ENCODE results near the gene RBM26. TPM values are rescaled to one million over a fixed set of nuclear protein-coding genes. Genes with fewer than 3 reads are reported as not detected.

Gene RBM26
- total RNA-seq, 4 donors from 2014 or later, result 13.9 to 52.7 (median 45.1) TPM

DNA sequence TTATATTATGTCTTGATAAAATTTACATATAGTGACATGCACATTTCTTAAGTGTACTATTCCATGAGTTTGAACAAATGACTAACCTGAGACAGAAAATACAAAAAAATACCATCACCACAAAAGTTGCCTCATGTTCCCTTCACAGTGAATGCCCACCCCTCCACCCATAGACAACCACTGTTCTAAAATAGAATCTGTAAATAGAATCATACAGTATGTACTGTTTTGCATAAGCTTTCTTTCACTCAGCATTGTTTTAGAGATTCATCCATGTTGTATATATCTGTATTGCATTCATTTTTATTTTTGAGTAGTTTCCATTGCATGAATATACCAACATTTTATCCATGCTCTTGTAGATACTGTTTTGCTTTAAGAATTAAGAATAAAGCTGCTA, 23.3 kb upstream of the RBM26 start:
- H3K27me3 ChIP-seq, result no peaks in the 10 kb centered on the region
- H3K4me3 ChIP-seq, result no peak overlapping the region
- no peaks in the 10 kb centered on the region for H3K4me1 ChIP-seq
- intact Hi-C loops (cut with DNase I; ENCODE audit: low total_unique reads), result no loop called here
- H3K36me3 ChIP-seq, result no peaks in the 10 kb centered on the region
- no peak overlapping the region for H3K27ac ChIP-seq
- in situ Hi-C loops (cut with MboI; ENCODE audit: low pct_ligation_motif_present in 1 of 4, low pct_unique_long_range_greater_than_20kb in 1 of 4, low sequenced_read_pairs in 3 of 4), result loop anchor here (5.0 to 10.0 kb wide), 2 partner anchors 105 to 108 kb away; no protein-coding TSS in a partner anchor
- TF ChIP-seq EP300 (IDR thresholded peaks at IDR 0.05; ENCODE audit: low read depth) (no peak), POLR2AphosphoS5 (IDR thresholded peaks at IDR 0.05) (no peak), POLR2A (IDR thresholded peaks at IDR 0.05) (no peak)
- TF ChIP-seq, protein P1, sequence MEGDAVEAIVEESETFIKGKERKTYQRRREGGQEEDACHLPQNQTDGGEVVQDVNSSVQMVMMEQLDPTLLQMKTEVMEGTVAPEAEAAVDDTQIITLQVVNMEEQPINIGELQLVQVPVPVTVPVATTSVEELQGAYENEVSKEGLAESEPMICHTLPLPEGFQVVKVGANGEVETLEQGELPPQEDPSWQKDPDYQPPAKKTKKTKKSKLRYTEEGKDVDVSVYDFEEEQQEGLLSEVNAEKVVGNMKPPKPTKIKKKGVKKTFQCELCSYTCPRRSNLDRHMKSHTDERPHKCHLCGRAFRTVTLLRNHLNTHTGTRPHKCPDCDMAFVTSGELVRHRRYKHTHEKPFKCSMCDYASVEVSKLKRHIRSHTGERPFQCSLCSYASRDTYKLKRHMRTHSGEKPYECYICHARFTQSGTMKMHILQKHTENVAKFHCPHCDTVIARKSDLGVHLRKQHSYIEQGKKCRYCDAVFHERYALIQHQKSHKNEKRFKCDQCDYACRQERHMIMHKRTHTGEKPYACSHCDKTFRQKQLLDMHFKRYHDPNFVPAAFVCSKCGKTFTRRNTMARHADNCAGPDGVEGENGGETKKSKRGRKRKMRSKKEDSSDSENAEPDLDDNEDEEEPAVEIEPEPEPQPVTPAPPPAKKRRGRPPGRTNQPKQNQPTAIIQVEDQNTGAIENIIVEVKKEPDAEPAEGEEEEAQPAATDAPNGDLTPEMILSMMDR (IDR thresholded peaks at IDR 0.05), result no peak
- no peaks in the 10 kb centered on the region for H3K9me3 ChIP-seq
- DNase-seq, result no peak

DNA sequence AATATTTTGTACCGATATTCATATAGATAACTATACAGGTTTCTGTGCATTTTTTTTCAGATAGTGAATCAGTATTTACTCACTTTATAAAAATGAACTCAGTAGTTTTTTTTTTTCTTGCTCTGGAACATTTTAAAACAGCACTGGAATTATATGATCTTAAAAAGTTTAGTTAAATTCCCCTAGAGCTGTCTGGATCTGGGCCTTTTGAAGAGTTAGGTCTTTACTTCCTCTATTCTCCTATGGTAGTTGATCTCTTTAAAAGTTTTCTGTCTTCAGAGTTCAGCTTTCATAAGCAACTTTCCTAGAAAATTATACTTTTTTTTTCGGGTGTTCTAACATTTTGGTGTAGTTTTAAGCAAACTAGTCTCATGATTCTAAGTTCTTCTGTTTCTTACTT, 21.8 kb upstream of the RBM26 start:
- TF ChIP-seq POLR2AphosphoS5 (IDR thresholded peaks at IDR 0.05) (no peak), EP300 (IDR thresholded peaks at IDR 0.05; ENCODE audit: low read depth) (no peak), POLR2A (IDR thresholded peaks at IDR 0.05) (no peak)
- TF ChIP-seq, protein P1 (IDR thresholded peaks at IDR 0.05), result no peak
- WGBS, 2 donors (ENCODE audit: low coverage in 1 of 2), result 65 to 89% methylated on average over 2 of the region's 2 CpGs
- no peak for DNase-seq
- no peaks in the 10 kb centered on the region for H3K36me3 ChIP-seq
- in situ Hi-C loops (cut with MboI; ENCODE audit: low pct_ligation_motif_present in 1 of 4, low pct_unique_long_range_greater_than_20kb in 1 of 4, low sequenced_read_pairs in 3 of 4) (loop anchor here (5.0 to 10.0 kb wide), 2 partner anchors 107 to 109 kb away; no protein-coding TSS in a partner anchor), intact Hi-C loops (cut with DNase I; ENCODE audit: low total_unique reads) (no loop called here)
- no peak overlapping the region for H3K27ac ChIP-seq
- H3K27me3 ChIP-seq, result no peaks in the 10 kb centered on the region
- H3K4me1 ChIP-seq, result peaks cover 0 to 3% (median 0%) of the 10 kb centered on the region in 4 donors
- no peaks in the 10 kb centered on the region for H3K9me3 ChIP-seq
- no peak overlapping the region for H3K4me3 ChIP-seq

DNA sequence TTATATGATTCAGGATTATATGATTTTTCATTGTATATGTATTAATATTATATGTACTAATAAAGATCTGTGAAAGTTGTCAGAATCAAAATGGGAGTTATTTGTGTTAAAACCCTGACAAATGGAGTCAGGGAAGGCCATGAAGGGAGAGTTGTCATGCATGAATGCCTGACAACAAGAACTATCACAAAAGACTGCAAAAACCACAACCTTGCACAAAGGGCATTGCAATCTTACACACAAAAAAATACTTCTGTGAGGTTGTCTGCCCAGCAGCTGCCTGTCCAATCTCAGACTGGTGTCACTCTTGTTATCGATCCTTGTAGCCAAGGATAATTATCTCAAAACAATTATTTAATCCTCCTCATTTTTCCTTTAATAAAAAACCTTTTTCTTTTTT, 21.2 kb upstream of the RBM26 start:
- H3K27me3 ChIP-seq, result no peaks in the 10 kb centered on the region
- no peak for DNase-seq
- in situ Hi-C loops (cut with MboI; ENCODE audit: low pct_ligation_motif_present in 1 of 4, low pct_unique_long_range_greater_than_20kb in 1 of 4, low sequenced_read_pairs in 3 of 4) (loop anchor here (5.0 to 10.0 kb wide), 2 partner anchors 108 to 110 kb away; no protein-coding TSS in a partner anchor), intact Hi-C loops (cut with DNase I; ENCODE audit: low total_unique reads) (no loop called here)
- peaks cover 0 to 3% (median 0%) of the 10 kb centered on the region in 4 donors for H3K4me1 ChIP-seq
- WGBS, 2 donors (ENCODE audit: low coverage in 1 of 2), result 82 to 89% methylated on average over 1 of the region's 1 CpG
- H3K9me3 ChIP-seq, result no peaks in the 10 kb centered on the region
- no peak for TF ChIP-seq EP300 (IDR thresholded peaks at IDR 0.05; ENCODE audit: low read depth)
- TF ChIP-seq POLR2AphosphoS5 (IDR thresholded peaks at IDR 0.05), result no peak
- TF ChIP-seq, protein P1 (IDR thresholded peaks at IDR 0.05), result no peak
- TF ChIP-seq POLR2A (IDR thresholded peaks at IDR 0.05), result no peak
- no peak overlapping the region for H3K4me3 ChIP-seq
- no peak overlapping the region for H3K27ac ChIP-seq
- no peaks in the 10 kb centered on the region for H3K36me3 ChIP-seq

DNA sequence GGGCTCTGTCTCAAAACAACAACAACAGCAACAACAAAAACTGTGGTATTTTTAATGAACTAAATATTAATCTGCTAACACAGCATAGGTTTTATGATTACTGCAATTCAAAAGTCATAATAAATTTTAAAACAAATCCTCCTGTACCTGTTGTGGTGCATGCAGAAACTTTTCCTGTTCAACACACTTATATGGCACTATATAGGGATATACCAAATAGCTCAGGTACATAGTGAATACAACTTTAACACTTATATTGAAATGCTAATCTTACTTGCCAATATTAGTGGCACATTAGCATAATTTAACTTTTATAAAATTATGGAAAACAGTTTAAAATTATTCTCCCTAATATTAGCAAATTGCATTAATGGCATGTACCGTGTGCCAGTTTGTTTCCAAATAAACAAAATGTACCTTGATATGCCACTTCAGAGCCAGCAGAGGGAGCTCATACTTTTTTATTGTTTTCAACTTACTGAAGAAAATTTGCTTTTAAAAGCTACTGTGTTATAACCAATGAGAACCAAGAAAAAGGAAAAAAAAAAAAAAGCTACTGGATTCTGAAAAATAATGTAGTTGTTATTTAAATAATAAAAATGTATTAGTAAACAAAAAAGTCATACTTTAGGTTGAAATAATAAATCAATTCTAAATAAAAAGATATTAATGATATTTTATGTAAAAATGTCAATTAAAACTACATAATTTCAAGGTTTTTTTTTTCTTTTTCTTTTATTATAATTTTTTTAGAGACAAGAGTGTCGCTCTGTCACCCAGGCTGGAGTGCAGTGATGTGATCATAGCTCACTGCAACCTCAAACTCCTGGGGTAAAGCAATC, 18.0 kb upstream of the RBM26 start:
- 25 to 31% methylated on average over 2 of the region's 2 CpGs for WGBS, 2 donors (ENCODE audit: low coverage in 1 of 2)
- Histone ChIP-seq H3K36me3 (no peaks in the 10 kb centered on the region), H3K9me3 (no peaks in the 10 kb centered on the region), H3K27me3 (no peaks in the 10 kb centered on the region), H3K27ac (no peak overlapping the region), H3K4me3 (no peak overlapping the region), H3K4me1 (peaks cover 0 to 3% (median 0%) of the 10 kb centered on the region in 4 donors)
- DNase-seq, result no peak
- intact Hi-C loops (cut with DNase I; ENCODE audit: low total_unique reads), result loop anchor here (2.0 kb wide), 1 partner anchor 117 kb away; no protein-coding TSS in a partner anchor
- in situ Hi-C loops (cut with MboI; ENCODE audit: low pct_ligation_motif_present in 1 of 4, low pct_unique_long_range_greater_than_20kb in 1 of 4, low sequenced_read_pairs in 3 of 4), result loop anchor here in 1 of 4 donors (10.0 kb wide), 1 partner anchor 111 kb away; no protein-coding TSS in a partner anchor
- TF ChIP-seq, protein P1 (IDR thresholded peaks at IDR 0.05), result peak; percentile 60 to 76 (median 73)
- no peak for TF ChIP-seq EP300 (IDR thresholded peaks at IDR 0.05; ENCODE audit: low read depth)
- TF ChIP-seq POLR2AphosphoS5 (IDR thresholded peaks at IDR 0.05), result no peak
- TF ChIP-seq POLR2A (IDR thresholded peaks at IDR 0.05), result no peak
